K562 (cell line): ENCODE measurements around the gene APOM. TPM values are rescaled to one million over a fixed set of nuclear protein-coding genes. Genes with fewer than 3 reads are reported as not detected.

Source experiments
- CBFB ChIP-seq: sonication (generic); formaldehyde crosslinking; IDR thresholded peaks from 2 replicates; pipeline ENCODE4 v1.4.0; 2020; ENCODE audit warnings: mild to moderate bottlenecking, missing genetic modification reagents
- CEBPG ChIP-seq, 3 experiments: fragments of 200-800 bp in 1 of 3; sonication (Bioruptor generic) in 1 of 3; sonication (generic) in 1 of 3; formaldehyde crosslinking in 1 of 3; IDR thresholded peaks in 2 of 3; conservative IDR thresholded peaks in 1 of 3; 2 replicates each; pipeline versions ENCODE4 v1.6.1 to v1.8.0; 2016 to 2022; ENCODE audit warnings: missing compliant biosample characterization in 2 of 3, missing genetic modification characterization in 2 of 3, mild to moderate bottlenecking in 1 of 3, missing genetic modification reagents in 1 of 3
- CSDE1 ChIP-seq, 2 experiments: fragments of 450-650 bp; IDR thresholded peaks; 2 replicates each; pipeline ENCODE4 v1.6.1; 2016; ENCODE audit warnings: mild to moderate bottlenecking in 1 of 2
- GATA2 ChIP-seq: sonication (generic); formaldehyde crosslinking; IDR thresholded peaks from 2 replicates; pipeline ENCODE4 v1.4.0; 2020; ENCODE audit warnings: mild to moderate bottlenecking, missing genetic modification reagents
- HNRNPLL ChIP-seq: fragments of 200-400 bp; formaldehyde crosslinking; IDR thresholded peaks from 2 replicates; pipeline ENCODE4 v1.6.1; 2017; ENCODE audit warnings: low read length, low read depth, mild to moderate bottlenecking; ENCODE audit not compliant: poor library complexity, severe bottlenecking
- MEF2A ChIP-seq: IDR thresholded peaks from 2 replicates; pipeline ENCODE4 v1.6.1; 2011; ENCODE audit warnings: low read depth, mild to moderate bottlenecking, low read length, moderate library complexity; ENCODE audit not compliant: control insufficient read depth
- NFE2 ChIP-seq: IDR thresholded peaks from 2 replicates; pipeline ENCODE4 v1.6.1; 2014; ENCODE audit warnings: antibody characterized with exemption, low read depth
- PREB ChIP-seq: sonication (generic); formaldehyde crosslinking; IDR thresholded peaks from 2 replicates; pipeline ENCODE4 v1.8.1; 2023; ENCODE audit warnings: mild to moderate bottlenecking, missing genetic modification reagents
- RCOR1 ChIP-seq, 2 experiments: IDR thresholded peaks; 2 replicates each; pipeline ENCODE4 v1.6.1; 2012; ENCODE audit warnings: low read depth in 2 of 2, low read length in 2 of 2, borderline replicate concordance in 1 of 2, improper control_type of control experiment in 1 of 2
- RFX1 ChIP-seq: fragments of 450-650 bp; IDR thresholded peaks from 2 replicates; pipeline ENCODE4 v1.6.1; 2016; ENCODE audit warnings: mild to moderate bottlenecking, moderate library complexity
- SREBF1 ChIP-seq: fragments of 150-350 bp; IDR thresholded peaks from 2 replicates; pipeline ENCODE4 v1.6.1; 2014; ENCODE audit warnings: antibody characterized with exemption, low read depth, low read length, borderline replicate concordance
- SRSF7 ChIP-seq: fragments of 200-400 bp; formaldehyde crosslinking; optimal IDR thresholded peaks from 2 replicates; pipeline ENCODE3; 2017; ENCODE audit warnings: mild to moderate bottlenecking, low read depth, low read length
- TCF7 ChIP-seq: sonication (generic); IDR thresholded peaks from 2 replicates; pipeline ENCODE4 v1.6.1; 2016; ENCODE audit warnings: antibody characterized with exemption, borderline replicate concordance
- TSC22D4 ChIP-seq: fragments of 450-650 bp; IDR thresholded peaks from 2 replicates; pipeline ENCODE4 v1.6.1; 2016; ENCODE audit warnings: missing genetic modification characterization, missing biosample characterization, control low read depth
- ZNF184 ChIP-seq: sonication (generic); formaldehyde crosslinking; IDR thresholded peaks from 2 replicates; pipeline ENCODE4 v1.5.0; 2020; ENCODE audit warnings: missing genetic modification reagents
- ZNF639 ChIP-seq, 2 experiments: fragments of 200-800 bp in 1 of 2; sonication (Bioruptor generic) in 1 of 2; sonication (generic) in 1 of 2; formaldehyde crosslinking in 1 of 2; IDR thresholded peaks in 1 of 2; conservative IDR thresholded peaks in 1 of 2; 2 replicates each; pipeline versions ENCODE4 v1.5.0 to v1.6.1; 2016 to 2020; ENCODE audit warnings: missing compliant biosample characterization in 1 of 2, missing genetic modification characterization in 1 of 2, missing genetic modification reagents in 1 of 2
- ZNF740 ChIP-seq, 3 experiments: fragments of 200-800 bp in 1 of 3; sonication (Bioruptor generic) in 1 of 3; sonication (generic) in 1 of 3; formaldehyde crosslinking in 1 of 3; IDR thresholded peaks; 2 replicates each; pipeline versions ENCODE4 v1.6.1 to v1.8.0; 2016 to 2022; ENCODE audit warnings: mild to moderate bottlenecking in 2 of 3, missing compliant biosample characterization in 2 of 3, missing genetic modification characterization in 2 of 3, missing genetic modification reagents in 1 of 3
- ZNF830 ChIP-seq: fragments of 250-450 bp; sonication (Bioruptor Pico); IDR thresholded peaks from 2 replicates; pipeline ENCODE4 v1.5.0; 2021; ENCODE audit warnings: mild to moderate bottlenecking
- ZSCAN32 ChIP-seq: fragments of 450-650 bp; formaldehyde crosslinking; IDR thresholded peaks from 2 replicates; pipeline ENCODE4 v1.4.0; 2020; ENCODE audit warnings: mild to moderate bottlenecking, moderate library complexity
- polyA plus RNA-seq, 8 experiments: library from polyadenylated mRNA; depleted of rRNA in 4 of 8; stranded (reverse) in 5 of 8; unstranded in 3 of 8; fragments of >200 nt; fragmentation: Nextera tagmentation in 2 of 8; fragmentation: Illumina TruSeq in 1 of 8; extraction: Ambion mirVana in 2 of 8; extraction: Trizol in 1 of 8; gene quantifications; 2 replicates each; pipeline versions ENCODE4 v1.2.1 to v1.2.3, GENCODE V29; 2011 to 2014; ENCODE audit warnings: inconsistent platforms in 1 of 8, missing spikeins in 1 of 8
- total RNA-seq, 7 experiments: library from RNA; depleted of rRNA in 6 of 7; stranded (reverse); fragments of >200 nt in 6 of 7; fragmentation: Illumina TruSeq in 2 of 7; extraction: Trizol in 2 of 7; gene quantifications; 2 replicates each; pipeline versions ENCODE4 v1.2.1 to v1.2.3, GENCODE V29; 2011 to 2021; ENCODE audit warnings: low replicate concordance in 1 of 7
- TF ChIP-seq, protein P1 (sequence below): fragments of 250-450 bp; sonication (Bioruptor Pico); IDR thresholded peaks from 2 replicates; pipeline ENCODE4 v1.5.0; 2022; ENCODE audit warnings: mild to moderate bottlenecking

APOM gene
- total and polyA plus RNA-seq, 9 of the 15 experiments (the other 6 are each of a cell fraction or from before 2014, with no cell fraction given), result 5.7 to 24.3 (median 10.4) TPM

DNA sequence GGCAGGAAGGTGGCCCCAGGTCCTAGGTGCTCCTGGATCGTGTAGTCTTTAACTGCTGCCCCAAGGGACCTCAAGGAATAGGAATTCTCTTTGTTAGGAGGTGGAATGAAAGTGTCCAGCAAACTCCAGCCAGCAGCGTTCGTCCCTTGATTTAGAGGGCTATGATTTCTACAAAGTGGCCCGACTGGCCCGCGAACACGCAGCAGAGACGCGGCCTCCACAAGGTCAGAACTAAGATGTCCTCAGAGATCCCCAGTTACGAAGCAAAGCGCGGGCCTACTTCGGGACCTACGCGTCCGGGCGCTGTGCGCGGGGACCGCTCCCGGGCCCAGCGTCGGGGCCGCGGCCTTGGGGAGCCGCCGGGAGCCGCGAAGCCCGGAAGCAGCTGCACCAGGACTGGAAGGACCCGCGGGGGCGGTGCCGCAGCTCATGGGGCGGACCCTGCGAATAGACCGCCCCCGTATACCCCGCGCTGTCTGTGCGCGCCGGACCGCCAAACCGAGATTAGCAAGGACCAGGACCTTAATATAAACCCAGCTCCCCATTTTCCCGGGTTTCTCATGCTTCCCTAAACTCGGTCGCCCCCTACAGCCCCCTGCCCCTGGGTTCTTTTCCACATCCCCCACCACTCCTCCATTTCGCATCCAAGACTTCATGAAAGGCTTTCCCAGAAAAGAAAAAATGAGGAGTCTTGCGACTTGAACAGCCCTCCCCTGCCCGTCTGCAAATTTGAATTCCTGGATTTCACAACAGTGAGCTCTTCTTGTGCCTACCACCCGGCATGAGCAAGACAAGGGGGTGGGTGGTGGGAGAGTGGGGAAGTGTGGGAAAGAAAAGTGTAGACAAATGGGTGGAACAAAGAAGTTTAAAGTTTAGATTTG is 4.9 kb downstream of the APOM start, which contains the start of gene C6orf47 (continued):
- TF ChIP-seq ZNF639 (CRISPR knock-in tag; conservative IDR thresholded peaks at IDR 0.05 in 1 of 2, IDR thresholded peaks at IDR 0.05 in 1 of 2) (no peak), CBFB (no peak), GATA2 (CRISPR knock-in tag) (no peak), CEBPG (CRISPR knock-in tag; IDR thresholded peaks at IDR 0.05) (peak; percentile 64; the same call in 1 of the 2 replicates), CEBPG (tag; conservative IDR thresholded peaks at IDR 0.05 in 1 of 2, IDR thresholded peaks at IDR 0.05 in 1 of 2) (peak in 1 of 2 experiments; percentile 79; a peak in 2 of 4 replicates), SREBF1 (0 out of 2 replicates have a peak, but pooled peaks have one; percentile 55), RCOR1 (IDR thresholded peaks at IDR 0.05; ENCODE audit: borderline replicate concordance in 1 of 2, low read depth in 2 of 2, low read length in 2 of 2) (peak; percentile 55 to 83; a peak in 2 of 4 replicates), ZSCAN32 (CRISPR knock-in tag) (no peak; the same call in 1 of the 2 replicates), SRSF7 (no peak), MEF2A (no peak), CSDE1 (IDR thresholded peaks at IDR 0.05) (no peak), RFX1 (no peak), ZNF830 (peak; percentile 98), HNRNPLL (peak; percentile 66), TCF7 (no peak), ZNF740 (CRISPR knock-in tag; IDR thresholded peaks at IDR 0.05) (peak; percentile 56; the same call in 1 of the 2 replicates), ZNF740 (tag; IDR thresholded peaks at IDR 0.05) (no peak; a peak in 1 of 4 replicates), ZNF184 (CRISPR knock-in tag) (no peak), TSC22D4 (no peak), NFE2 (no peak), PREB (CRISPR knock-in tag) (peak; percentile 46; the same call in 1 of the 2 replicates)
- TF ChIP-seq, protein P1, sequence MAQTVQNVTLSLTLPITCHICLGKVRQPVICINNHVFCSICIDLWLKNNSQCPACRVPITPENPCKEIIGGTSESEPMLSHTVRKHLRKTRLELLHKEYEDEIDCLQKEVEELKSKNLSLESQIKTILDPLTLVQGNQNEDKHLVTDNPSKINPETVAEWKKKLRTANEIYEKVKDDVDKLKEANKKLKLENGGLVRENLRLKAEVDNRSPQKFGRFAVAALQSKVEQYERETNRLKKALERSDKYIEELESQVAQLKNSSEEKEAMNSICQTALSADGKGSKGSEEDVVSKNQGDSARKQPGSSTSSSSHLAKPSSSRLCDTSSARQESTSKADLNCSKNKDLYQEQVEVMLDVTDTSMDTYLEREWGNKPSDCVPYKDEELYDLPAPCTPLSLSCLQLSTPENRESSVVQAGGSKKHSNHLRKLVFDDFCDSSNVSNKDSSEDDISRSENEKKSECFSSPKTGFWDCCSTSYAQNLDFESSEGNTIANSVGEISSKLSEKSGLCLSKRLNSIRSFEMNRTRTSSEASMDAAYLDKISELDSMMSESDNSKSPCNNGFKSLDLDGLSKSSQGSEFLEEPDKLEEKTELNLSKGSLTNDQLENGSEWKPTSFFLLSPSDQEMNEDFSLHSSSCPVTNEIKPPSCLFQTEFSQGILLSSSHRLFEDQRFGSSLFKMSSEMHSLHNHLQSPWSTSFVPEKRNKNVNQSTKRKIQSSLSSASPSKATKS (CRISPR knock-in tag), result peak; percentile 75; the same call in 1 of the 2 replicates
